HFF-Myc (cell line): ENCODE results near the gene NT5DC2.

ENCODE experiments used
- DNase-seq: peaks from one replicate; pipeline ENCODE4 v3.0.0-alpha.2; 2011; ENCODE audit warnings: low read depth; ENCODE audit errors: extremely low read depth
- H3K4me3 ChIP-seq: replicated peaks from 2 replicates; pipeline ENCODE4 v1.5.1; 2011; ENCODE audit warnings: low read depth, mild to moderate bottlenecking, control low read depth, low read length
- TF ChIP-seq, protein P1 (sequence below): IDR thresholded peaks from 2 replicates; pipeline ENCODE4 v1.5.1; 2012; ENCODE audit warnings: mild to moderate bottlenecking, low read depth, low read length, control low read depth; ENCODE audit errors: missing control alignments

NT5DC2 gene

GRCh38 chr3:52506266-52506966, 27.2 kb downstream of the NT5DC2 start:
- TF ChIP-seq, protein P1, sequence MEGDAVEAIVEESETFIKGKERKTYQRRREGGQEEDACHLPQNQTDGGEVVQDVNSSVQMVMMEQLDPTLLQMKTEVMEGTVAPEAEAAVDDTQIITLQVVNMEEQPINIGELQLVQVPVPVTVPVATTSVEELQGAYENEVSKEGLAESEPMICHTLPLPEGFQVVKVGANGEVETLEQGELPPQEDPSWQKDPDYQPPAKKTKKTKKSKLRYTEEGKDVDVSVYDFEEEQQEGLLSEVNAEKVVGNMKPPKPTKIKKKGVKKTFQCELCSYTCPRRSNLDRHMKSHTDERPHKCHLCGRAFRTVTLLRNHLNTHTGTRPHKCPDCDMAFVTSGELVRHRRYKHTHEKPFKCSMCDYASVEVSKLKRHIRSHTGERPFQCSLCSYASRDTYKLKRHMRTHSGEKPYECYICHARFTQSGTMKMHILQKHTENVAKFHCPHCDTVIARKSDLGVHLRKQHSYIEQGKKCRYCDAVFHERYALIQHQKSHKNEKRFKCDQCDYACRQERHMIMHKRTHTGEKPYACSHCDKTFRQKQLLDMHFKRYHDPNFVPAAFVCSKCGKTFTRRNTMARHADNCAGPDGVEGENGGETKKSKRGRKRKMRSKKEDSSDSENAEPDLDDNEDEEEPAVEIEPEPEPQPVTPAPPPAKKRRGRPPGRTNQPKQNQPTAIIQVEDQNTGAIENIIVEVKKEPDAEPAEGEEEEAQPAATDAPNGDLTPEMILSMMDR: no peak
- no peak for DNase-seq
- no peak overlapping the region for H3K4me3 ChIP-seq

DNA sequence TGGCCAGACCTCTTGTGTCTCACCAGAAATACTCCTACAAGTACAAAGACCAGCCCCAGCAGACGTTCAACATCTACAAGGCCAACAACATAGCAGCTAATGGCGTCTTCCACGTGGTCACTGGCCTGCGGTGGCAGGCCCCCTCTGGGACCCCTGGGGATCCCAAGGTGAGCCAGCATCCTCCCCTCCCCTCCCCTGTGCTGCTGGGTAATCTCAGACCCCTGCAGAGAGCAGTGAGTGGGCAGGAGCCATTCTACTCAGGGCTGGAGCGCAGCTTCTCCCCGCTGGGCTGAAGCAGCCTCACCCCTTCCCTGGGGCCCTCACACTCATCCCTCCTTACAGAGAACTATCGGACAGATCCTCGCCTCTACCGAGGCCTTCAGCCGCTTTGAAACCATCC, 28.7 kb downstream of the NT5DC2 start:
- TF ChIP-seq, protein P1: no peak
- no peak for DNase-seq
- H3K4me3 ChIP-seq: no peak overlapping the region

DNA sequence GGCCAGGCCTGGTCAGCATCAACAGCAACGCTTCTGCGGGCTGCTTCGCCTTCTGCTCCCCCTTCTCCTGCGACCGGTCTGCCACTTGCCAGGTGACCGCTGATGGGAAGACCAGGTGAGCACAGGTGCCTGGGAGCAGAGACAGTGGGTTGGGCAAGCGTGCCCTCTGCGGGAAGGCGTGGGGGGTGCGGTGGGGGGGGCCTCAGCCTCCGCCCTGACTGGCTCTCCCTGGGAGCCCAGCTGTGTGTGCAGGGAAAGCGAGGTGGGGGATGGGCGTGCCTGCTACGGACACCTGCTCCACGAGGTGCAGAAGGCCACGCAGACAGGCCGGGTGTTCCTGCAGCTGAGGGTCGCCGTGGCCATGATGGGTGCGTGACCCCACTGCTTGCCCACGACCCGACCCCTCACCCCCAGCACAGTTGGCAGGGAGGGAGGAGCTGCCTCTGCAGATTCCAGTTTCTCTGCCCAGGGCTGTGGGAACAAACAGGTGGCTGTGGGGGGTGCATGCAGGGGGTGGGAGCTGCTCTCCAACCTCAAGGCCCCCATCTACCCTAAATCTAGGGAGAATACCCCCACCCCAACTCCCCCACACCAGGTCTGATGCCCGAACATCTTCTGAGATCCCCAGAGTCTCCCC, 29.8 kb downstream of the NT5DC2 start:
- no peak for DNase-seq
- TF ChIP-seq, protein P1: no peak
- H3K4me3 ChIP-seq: no peak overlapping the region

DNA sequence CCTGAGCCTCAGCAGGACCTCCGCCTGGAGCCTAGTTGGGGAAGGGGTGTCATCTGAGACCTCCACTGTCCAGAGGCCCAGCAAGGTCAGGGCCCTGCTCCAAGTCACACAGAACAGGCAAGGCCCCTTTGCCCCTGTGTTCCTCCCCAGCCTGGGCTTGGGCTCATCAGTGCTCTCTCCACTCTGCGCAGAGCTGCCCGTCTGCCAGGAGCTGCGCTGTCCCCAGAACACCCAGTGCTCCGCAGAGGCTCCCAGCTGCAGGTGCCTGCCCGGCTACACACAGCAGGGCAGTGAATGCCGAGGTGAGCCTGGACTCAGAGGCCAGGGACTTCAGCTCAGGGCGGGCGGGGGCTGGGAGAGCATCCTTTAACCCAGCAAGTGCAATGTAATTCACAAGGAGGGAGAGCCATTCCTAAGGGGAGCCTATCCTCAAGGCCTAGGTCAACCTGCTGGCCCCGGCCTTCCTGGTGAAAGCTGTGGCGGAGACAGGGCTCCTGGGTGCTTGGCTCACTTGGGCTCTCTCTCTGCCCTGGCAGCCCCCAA, 30.8 kb downstream of the NT5DC2 start:
- TF ChIP-seq, protein P1: no peak
- no peak for DNase-seq
- no peak overlapping the region for H3K4me3 ChIP-seq

GRCh38 chr3:52502001-52502400, 31.7 kb downstream of the NT5DC2 start:
- TF ChIP-seq, protein P1: no peak
- H3K4me3 ChIP-seq: no peak overlapping the region
- no peak for DNase-seq

GRCh38 chr3:52501046-52501445, 32.6 kb downstream of the NT5DC2 start:
- DNase-seq: no peak
- H3K4me3 ChIP-seq: no peak overlapping the region

More at GRCh38 chr3:52501046-52501445, 32.6 kb downstream of the NT5DC2 start:
- TF ChIP-seq, protein P1: no peak
